Measurements from ENCODE around the gene CELA3A.

DNA sequence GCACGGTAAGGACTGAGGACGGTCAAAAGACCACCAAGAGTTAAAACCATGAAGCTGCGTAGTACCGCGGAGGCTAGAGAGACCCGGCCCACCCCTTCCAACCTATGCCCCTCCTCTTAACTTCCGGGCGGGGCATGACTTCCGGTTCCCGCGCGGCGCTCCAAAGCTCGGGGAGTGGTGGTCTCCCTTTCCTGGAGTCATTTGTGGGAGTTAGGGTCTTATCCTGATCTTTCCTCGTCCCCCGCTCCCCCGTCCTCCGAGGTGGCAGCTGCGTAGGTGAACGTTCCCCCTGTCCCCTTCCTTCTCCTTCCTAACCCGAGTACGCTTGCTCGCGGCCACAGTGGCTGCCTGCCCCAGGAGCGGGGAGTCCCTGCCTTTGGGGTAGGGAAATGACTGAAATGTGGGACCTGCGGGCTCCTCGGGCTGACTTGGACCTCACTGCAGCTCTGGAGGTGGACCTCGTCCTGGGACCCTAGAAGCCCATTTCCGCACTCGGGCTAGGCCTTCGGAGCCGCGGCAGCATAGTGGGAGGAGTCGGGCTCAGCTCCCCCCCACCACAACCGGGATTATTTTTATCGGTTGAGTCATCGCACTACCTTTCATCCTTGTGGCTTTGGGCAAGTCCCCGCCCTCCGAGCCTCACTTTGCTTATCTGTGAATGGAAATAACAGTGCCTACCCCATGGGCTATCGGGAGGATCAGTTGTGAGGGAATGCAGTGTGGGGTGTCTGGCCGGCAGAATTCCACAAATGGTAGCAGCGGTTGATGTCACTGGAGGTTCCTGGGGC, 24.1 kb downstream of the CELA3A start:
- TF ChIP-seq, protein P1, sequence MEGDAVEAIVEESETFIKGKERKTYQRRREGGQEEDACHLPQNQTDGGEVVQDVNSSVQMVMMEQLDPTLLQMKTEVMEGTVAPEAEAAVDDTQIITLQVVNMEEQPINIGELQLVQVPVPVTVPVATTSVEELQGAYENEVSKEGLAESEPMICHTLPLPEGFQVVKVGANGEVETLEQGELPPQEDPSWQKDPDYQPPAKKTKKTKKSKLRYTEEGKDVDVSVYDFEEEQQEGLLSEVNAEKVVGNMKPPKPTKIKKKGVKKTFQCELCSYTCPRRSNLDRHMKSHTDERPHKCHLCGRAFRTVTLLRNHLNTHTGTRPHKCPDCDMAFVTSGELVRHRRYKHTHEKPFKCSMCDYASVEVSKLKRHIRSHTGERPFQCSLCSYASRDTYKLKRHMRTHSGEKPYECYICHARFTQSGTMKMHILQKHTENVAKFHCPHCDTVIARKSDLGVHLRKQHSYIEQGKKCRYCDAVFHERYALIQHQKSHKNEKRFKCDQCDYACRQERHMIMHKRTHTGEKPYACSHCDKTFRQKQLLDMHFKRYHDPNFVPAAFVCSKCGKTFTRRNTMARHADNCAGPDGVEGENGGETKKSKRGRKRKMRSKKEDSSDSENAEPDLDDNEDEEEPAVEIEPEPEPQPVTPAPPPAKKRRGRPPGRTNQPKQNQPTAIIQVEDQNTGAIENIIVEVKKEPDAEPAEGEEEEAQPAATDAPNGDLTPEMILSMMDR (IDR thresholded peaks at IDR 0.05): no peak
- TF ChIP-seq ZFX (IDR thresholded peaks at IDR 0.05; ENCODE audit: borderline replicate concordance): no peak

Measured in 22Rv1 (cell line).